H1 (cell line): ENCODE results near the gene RALGAPA2.

Experiments used
- CHD1 ChIP-seq: IDR thresholded peaks from 2 replicates; pipeline ENCODE4 v1.6.1; 2012; ENCODE audit warnings: low read depth, low read length, improper control_type of control experiment
- CTCF ChIP-seq, 3 experiments: IDR thresholded peaks; 1 replicate in 2 of 3; 2 replicates in 1 of 3; pipeline versions ENCODE4 v1.5.1 to v1.6.1; 2011; ENCODE audit warnings: low read length in 3 of 3, mild to moderate bottlenecking in 3 of 3, inconsistent platforms in 2 of 3, low read depth in 1 of 3, moderate library complexity in 1 of 3; ENCODE audit not compliant: insufficient read depth in 1 of 3; ENCODE audit errors: control extremely low read depth in 1 of 3
- PHF8 ChIP-seq: fragments of 200-600 bp; sonication (generic); conservative IDR thresholded peaks from 2 replicates; pipeline ENCODE4 v1.7.1; 2012; ENCODE audit warnings: low read depth, mild to moderate bottlenecking, inconsistent platforms, low read length, moderate library complexity
- SP1 ChIP-seq: IDR thresholded peaks from 2 replicates; pipeline ENCODE4 v1.6.1; 2011; ENCODE audit warnings: low read depth, low read length
- USF2 ChIP-seq: IDR thresholded peaks from 2 replicates; pipeline ENCODE4 v1.6.1; 2011; ENCODE audit warnings: low read length, improper control_type of control experiment

- TF ChIP-seq PHF8, result no peak
- no peak for TF ChIP-seq CHD1
- TF ChIP-seq CTCF (IDR thresholded peaks at IDR 0.05; ENCODE audit: control extremely low read depth in 1 of 3, insufficient read depth in 1 of 3, low read depth in 1 of 3, low read length in 3 of 3), result no peak
- TF ChIP-seq USF2, result no peak
- TF ChIP-seq SP1, result no peak
Observed at GRCh38 chr20:20414640-20415220, 297.7 kb downstream of the RALGAPA2 start.
